ENCODE data around the gene SOX6.

DNA sequence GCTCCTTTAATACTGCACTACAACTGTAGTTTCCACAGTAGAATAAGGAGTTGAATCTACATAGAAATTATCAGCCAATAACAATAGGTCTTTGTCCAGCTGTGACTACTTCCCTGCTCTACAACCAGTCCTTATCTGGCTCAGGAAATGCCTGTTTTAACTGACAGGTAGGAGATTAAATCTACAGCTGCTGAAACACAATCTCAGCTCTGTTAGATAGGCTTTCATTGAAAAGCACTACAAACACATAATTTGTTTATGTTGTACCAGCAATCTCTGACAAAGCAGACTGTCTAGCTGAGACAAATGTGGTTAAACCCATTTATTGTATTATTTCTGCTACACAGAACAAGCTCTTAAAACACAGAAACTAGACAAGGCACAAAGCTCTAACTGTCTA is 230.0 kb downstream of the SOX6 start:
- TF ChIP-seq GATAD1 (CRISPR knock-in tag; IDR thresholded peaks at IDR 0.05) (no peak), KLF13 (CRISPR knock-in tag; IDR thresholded peaks at IDR 0.05) (no peak)
